Measurements from ENCODE around the gene SLC5A6.

The SLC5A6 gene

DNA sequence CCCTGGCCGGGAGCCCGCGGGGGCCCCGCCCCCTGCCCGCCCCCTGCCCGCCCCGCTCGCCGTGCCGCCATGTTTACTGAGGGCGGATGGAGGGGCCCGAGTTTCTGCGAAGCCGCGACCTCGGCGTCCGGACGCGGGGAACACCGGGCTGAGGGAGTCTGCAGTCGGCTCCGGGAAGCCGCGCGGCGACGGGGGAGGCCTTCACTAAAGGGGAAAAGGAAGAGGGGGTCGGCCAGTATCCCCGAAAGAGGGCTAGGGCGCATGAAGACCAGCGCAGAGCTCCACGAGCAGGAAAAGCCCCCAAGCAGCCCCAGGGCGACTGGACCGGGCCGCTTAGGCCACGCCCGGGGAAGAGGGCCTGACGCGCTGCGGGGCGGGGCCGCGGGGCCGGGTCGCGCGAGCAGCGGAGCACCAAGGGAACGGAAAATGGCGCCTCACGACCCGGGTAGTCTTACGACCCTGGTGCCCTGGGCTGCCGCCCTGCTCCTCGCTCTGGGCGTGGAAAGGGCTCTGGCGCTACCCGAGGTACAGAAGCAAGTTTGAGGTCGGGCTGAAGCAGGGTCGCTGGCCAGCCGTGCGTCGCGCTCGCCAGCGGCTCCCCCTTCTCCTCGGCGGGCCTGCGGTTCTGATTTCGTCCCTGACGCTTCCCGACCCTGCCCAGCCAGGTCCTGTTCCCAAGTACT, at the start of gene SLC5A6, which contains the start of gene ATRAID:
SLC5A6 (minus strand) TSS at position 326 of the 683 bp plus-strand sequence. CDS start 4,618 bp downstream, outside the sequence.
ATRAID (plus strand) TSS at position 99 of the 683 bp plus-strand sequence; CDS start at position 427, 328 bp downstream.
- peak; percentile 89 for DNase-seq

DNA sequence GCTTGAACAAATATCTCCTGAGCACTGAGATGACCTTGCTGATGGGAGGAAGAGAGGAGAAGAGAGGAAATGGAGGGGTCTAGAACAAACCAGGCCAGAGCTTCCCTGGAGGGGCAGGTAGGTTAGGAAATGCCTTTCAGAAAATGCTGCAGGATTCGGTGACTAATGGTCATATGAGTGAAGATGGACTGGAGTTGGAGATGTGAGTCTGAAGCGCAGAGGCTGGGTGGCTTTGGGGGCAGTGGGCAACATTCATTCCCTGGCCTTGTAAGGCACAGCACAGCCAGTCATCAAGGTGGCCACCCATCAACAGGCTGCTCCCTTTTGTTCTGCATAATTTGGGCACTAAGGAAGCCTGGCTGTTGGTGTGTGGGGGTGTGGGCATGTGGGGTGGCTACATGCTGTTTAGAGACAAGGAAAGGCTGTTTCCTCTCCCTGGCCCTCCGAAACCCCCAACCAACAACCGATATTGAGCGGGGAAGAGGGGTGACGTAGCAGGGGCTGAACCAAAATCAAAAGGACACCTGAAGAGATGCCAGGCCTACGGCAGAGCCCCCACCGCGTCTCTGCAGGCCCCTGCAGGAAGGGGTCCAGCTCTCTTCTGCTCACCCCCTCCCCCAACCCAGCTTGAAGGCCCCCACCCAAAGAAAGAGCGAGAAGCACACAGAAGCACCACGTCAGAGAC, 49.3 kb upstream of the SLC5A6 start:
- DNase-seq: no peak

- DNase-seq: no peak
Observed at GRCh38 chr2:27258051-27258450, 46.0 kb upstream of the SLC5A6 start.

- no peak for DNase-seq
Observed at GRCh38 chr2:27256855-27257454, 44.9 kb upstream of the SLC5A6 start.

DNA sequence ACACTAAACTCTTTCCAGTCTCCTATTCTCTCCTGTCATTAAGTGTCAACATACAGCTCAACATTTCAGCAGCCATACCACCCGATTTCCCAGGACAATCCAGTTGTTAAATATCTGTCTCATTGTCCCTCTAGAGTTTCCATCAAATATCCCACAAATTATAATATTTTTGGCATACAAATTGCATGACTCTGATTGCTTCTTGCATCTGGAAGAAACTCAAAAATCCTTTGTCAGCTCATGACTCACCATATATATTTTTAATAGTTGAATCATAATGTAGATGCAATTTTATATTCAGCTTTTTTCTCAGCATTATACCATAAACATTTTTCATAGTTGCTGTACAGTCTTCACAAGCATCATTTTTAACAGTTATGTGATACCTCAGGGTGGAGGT, 43.6 kb upstream of the SLC5A6 start:
- no peak for DNase-seq

- no peak for DNase-seq
Observed at GRCh38 chr2:27255187-27255586, 43.1 kb upstream of the SLC5A6 start.

DNA sequence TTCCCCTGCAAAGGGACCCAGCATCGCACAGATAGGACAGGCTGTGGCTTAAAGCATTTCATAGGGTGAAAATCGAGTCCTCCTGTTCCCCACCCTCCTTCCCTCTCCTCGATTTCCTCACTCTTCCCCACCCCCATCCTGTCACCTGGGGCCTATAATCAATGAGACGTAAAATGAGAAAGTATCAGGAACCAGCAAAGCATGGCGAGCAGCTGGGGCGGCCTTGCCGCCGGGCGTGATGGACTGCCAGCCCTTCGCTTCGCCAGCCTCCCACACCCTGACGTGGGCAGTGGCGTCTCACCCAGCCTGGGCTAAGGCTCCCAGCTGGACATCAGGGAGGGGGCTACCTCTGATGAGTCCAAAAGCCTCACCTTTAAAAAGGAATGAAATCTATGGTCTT, 39.7 kb upstream of the SLC5A6 start:
- DNase-seq: no peak

GRCh38 chr2:27250652-27251379, 38.7 kb upstream of the SLC5A6 start:
- DNase-seq: no peak

GRCh38 chr2:27249891-27250651, 38.0 kb upstream of the SLC5A6 start:
- DNase-seq: peak; percentile 80

- DNase-seq: no peak
Observed at GRCh38 chr2:27249159-27249890, 37.3 kb upstream of the SLC5A6 start.

- DNase-seq: no peak
Observed at GRCh38 chr2:27247893-27248292, 35.8 kb upstream of the SLC5A6 start.

DNA sequence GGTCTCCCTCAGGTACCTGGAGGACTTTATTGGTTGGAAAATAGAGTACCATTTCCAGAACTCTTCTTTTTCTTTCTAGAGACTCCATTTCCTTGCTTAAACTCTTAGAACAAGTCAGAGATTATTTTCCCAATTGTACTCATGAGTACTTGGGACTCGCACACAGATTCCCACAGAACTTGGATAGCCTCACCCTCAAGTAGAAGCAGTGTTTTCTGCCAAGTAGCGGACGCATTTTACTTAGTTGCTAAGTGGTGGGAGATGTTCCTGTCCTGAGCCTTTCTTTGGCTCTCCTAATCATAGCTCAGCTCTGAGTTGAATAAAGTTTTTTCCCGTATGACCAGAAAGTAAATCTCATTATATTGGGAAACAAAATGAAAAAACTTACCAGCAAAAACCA, 33.6 kb upstream of the SLC5A6 start:
- no peak for DNase-seq

DNA sequence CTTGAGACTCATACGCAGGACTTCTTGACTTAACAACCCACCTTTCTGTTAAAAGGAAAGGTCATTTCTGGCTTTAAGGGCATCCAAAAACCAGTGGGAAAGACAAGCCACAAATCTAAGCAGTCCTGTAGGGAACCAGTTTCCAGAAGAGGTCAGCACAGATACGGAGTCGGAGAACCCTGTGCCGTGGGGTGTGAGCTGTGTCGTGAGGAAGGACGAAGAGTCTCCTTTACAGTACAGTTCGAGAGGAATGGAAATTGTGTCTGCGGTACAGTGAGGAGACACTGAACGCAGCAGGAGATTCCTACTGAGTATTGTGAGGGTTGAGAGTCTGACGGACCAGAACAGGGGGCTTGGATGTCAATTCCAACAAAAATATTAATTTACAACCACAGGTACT, 33.0 kb upstream of the SLC5A6 start:
- DNase-seq: no peak

DNA sequence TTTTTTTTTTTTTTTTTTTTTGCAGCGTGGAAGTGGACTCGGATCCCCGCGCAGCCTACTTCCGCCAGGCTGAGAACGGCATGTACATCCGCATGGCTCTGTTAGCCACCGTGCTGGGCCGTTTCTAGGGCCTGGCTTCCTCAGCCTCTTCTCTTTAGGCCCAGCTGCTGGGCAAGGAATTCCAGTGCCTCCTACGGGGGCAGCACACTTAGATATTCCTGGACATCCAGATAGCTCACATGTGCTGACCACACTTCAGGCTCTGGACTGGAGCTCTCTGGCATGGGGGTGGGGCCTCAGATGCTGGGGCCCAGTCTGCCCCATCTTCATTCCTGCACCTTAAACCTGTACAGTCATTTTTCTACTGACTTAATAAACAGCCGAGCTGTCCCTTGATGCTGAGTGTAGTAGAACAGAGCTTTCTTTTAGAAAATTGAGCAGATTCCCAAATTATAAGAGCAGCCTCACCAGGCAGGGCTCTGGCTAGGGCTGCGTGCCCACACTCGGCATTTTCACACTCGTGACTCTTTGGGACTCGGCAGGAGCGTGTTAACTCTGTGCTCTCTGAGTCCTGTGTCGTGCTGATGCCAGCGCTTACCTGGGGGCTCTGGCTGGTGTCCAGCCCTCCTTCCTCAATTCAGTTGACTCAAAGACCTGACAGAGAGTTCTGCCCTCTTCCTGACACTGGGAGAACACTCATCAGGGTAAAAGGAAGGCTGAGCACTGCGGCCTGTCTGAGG, 31.5 kb upstream of the SLC5A6 start:
- DNase-seq: no peak

DNA sequence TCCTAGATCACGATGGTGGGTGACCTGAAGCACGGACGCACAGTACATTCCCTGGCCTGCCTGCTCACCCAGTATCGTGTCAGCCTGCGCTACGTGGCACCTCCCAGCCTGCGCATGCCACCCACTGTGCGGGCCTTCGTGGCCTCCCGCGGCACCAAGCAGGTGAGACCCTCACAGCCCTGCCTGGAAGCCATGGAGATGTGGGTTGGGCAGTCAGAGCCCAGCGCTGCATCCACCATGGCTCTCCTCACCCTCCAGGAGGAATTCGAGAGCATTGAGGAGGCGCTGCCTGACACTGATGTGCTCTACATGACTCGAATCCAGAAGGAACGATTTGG, 30.5 kb upstream of the SLC5A6 start:
- no peak for DNase-seq

DNA sequence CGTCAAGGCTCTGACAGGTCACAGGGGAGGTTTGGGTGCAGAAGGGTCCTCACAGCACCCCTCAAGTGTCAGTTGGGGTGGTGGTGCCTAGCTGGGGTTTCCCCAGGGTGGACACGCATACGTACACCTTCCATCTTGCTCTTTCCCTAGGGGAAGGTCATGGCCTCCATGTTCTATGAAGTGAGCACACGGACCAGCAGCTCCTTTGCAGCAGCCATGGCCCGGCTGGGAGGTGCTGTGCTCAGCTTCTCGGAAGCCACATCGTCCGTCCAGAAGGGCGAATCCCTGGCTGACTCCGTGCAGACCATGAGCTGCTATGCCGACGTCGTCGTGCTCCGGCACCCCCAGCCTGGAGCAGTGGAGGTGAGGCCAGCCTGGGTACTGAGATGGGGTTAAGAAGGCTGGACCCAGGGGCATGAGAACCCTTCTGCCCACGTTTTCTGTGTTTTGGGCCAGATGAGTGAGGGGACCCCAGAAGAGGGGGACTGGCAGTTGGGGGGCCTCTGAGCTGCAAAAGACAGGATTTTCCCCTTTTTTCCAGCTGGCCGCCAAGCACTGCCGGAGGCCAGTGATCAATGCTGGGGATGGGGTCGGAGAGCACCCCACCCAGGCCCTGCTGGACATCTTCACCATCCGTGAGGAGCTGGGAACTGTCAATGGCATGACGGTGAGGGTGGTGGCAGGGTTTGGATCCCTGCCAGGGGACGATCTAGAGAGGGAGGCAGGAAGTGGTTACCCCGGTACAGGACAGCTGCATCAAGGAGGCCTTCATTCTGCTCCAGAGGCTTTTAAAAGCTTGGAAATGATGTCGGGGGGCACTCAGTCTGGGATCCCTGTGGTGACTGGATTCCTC, 29.9 kb upstream of the SLC5A6 start:
- DNase-seq: no peak

- DNase-seq: no peak
Observed at GRCh38 chr2:27240406-27240805, 28.3 kb upstream of the SLC5A6 start.

GRCh38 chr2:27238976-27239375, 26.9 kb upstream of the SLC5A6 start:
- no peak for DNase-seq

- DNase-seq: no peak
Observed at GRCh38 chr2:27237341-27237945, 25.4 kb upstream of the SLC5A6 start.

- DNase-seq: no peak
Observed at GRCh38 chr2:27236626-27237025, 24.6 kb upstream of the SLC5A6 start.

Measured in stimulated activated CD8-positive, alpha-beta memory T cell treated with anti-CD3 and anti-CD28 coated beads, Interleukin-4, amount 100 ng/mL, for 48 hours (primary cell).